Measurements from ENCODE around the gene HES1.

HES1 gene

DNA sequence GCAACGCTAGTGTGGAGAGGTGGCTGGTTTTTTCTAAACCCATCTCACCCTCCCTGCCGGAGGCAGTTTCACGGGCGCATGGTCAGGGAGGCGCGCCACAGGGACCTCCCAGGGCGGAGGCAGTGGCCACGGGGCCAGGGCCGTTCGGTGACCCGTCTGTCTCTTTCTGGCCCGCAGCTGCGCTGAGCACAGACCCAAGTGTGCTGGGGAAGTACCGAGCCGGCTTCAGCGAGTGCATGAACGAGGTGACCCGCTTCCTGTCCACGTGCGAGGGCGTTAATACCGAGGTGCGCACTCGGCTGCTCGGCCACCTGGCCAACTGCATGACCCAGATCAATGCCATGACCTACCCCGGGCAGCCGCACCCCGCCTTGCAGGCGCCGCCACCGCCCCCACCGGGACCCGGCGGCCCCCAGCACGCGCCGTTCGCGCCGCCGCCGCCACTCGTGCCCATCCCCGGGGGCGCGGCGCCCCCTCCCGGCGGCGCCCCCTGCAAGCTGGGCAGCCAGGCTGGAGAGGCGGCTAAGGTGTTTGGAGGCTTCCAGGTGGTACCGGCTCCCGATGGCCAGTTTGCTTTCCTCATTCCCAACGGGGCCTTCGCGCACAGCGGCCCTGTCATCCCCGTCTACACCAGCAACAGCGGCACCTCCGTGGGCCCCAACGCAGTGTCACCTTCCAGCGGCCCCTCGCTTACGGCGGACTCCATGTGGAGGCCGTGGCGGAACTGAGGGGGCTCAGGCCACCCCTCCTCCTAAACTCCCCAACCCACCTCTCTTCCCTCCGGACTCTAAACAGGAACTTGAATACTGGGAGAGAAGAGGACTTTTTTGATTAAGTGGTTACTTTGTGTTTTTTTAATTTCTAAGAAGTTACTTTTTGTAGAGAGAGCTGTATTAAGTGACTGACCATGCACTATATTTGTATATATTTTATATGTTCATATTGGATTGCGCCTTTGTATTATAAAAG lies 1.8 kb downstream of the HES1 start:
- TF ChIP-seq EZH2phosphoT487 (IDR thresholded peaks at IDR 0.05; ENCODE audit: borderline replicate concordance) (no peak), CTCF (conservative IDR thresholded peaks at IDR 0.05; ENCODE audit: low read length) (peak; percentile 65)
- Histone ChIP-seq H2AFZ (ENCODE audit: low read length) (peak overlapping the region; percentile 76), H3K36me3 (ENCODE audit: insufficient read depth, low read length) (no peaks in the 10 kb centered on the region), H3K27me3 (ENCODE audit: insufficient read depth, low read length, poor library complexity, severe bottlenecking) (no peaks in the 10 kb centered on the region), H3K4me2 (ENCODE audit: low read depth, low read length, poor library complexity, severe bottlenecking) (peak overlapping the region; percentile 97), H3K9me2 (replicated peaks; ENCODE audit: low read depth, low read length) (no peaks in the 10 kb centered on the region), H3K9ac (ENCODE audit: low read depth, low read length, poor library complexity, severe bottlenecking) (peak overlapping the region; percentile 88), H3K4me3 (ENCODE audit: low read length, poor library complexity, severe bottlenecking) (peak overlapping the region; percentile 77), H3K79me2 (ENCODE audit: insufficient read depth, low read length) (peaks cover 22% of the 10 kb centered on the region), H3K4me1 (ENCODE audit: insufficient read depth, low read length, poor library complexity, severe bottlenecking) (peaks cover 68% of the 10 kb centered on the region), H3K9me3 (ENCODE audit: insufficient read depth, low read depth, low read length) (no peaks in the 10 kb centered on the region), H3F3A (ENCODE audit: low read depth) (peaks cover 38% of the 10 kb centered on the region), H4K20me1 (ENCODE audit: insufficient read depth, low read length, poor library complexity, severe bottlenecking) (no peaks in the 10 kb centered on the region)

GRCh38 chr3:194138732-194139070 lies 2.8 kb downstream of the HES1 start:
- H3K9me2 ChIP-seq (replicated peaks; ENCODE audit: low read depth, low read length): no peaks in the 10 kb centered on the region
- no peak overlapping the region for H2AFZ ChIP-seq (ENCODE audit: low read length)
- peak overlapping the region; percentile 97 for H3K4me2 ChIP-seq (ENCODE audit: low read depth, low read length, poor library complexity, severe bottlenecking)
- H3K79me2 ChIP-seq (ENCODE audit: insufficient read depth, low read length): peaks cover 22% of the 10 kb centered on the region
- peak overlapping the region; percentile 88 for H3K9ac ChIP-seq (ENCODE audit: low read depth, low read length, poor library complexity, severe bottlenecking)
- H3K27me3 ChIP-seq (ENCODE audit: insufficient read depth, low read length, poor library complexity, severe bottlenecking): no peaks in the 10 kb centered on the region
- H4K20me1 ChIP-seq (ENCODE audit: insufficient read depth, low read length, poor library complexity, severe bottlenecking): no peaks in the 10 kb centered on the region
- H3F3A ChIP-seq (ENCODE audit: low read depth): peaks cover 32% of the 10 kb centered on the region
- peaks cover 59% of the 10 kb centered on the region for H3K4me1 ChIP-seq (ENCODE audit: insufficient read depth, low read length, poor library complexity, severe bottlenecking)
- no peak for TF ChIP-seq CTCF (conservative IDR thresholded peaks at IDR 0.05; ENCODE audit: low read length)
- no peak for TF ChIP-seq EZH2phosphoT487 (IDR thresholded peaks at IDR 0.05; ENCODE audit: borderline replicate concordance)
- H3K4me3 ChIP-seq (ENCODE audit: low read length, poor library complexity, severe bottlenecking): peak overlapping the region; percentile 77
- no peaks in the 10 kb centered on the region for H3K36me3 ChIP-seq (ENCODE audit: insufficient read depth, low read length)
- H3K9me3 ChIP-seq (ENCODE audit: insufficient read depth, low read depth, low read length): no peaks in the 10 kb centered on the region

DNA sequence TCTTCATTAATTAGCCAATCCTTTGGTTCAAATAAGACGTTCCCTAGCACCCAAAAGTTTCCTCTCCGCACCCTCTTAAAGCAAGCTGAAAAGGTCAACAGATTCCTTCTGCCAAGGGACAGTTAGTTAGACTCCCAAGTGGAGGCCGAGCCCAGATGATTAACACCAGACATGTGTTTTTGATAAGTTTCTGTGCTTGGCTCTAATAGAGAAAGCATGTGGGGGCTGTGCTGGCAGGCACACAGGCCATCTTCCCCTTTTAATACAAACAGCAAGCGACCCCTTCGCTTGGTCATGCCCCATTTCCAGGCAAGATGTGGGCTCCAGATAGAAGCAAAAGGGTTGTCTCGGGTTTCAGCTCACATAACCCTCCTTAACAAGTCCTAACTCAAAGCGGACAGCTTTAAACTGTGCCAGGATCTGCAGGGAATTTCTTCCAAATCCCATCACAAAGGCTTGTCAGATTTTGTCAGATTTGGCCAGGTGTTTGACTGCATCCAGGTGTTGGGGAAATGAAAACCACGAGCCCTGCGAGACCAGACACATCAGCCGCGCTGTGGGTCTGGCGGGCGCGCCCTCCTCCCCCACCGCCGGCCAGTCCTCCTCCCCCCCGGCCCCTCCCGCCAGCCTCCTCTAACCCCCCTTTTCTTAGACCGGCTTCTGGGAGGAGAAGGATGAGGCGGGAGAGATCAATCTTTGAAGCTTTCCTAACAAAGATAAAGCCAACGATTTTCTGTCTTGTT lies 3.3 kb downstream of the HES1 start:
- Histone ChIP-seq H3K27me3 (ENCODE audit: insufficient read depth, low read length, poor library complexity, severe bottlenecking) (no peaks in the 10 kb centered on the region), H3K4me3 (ENCODE audit: low read length, poor library complexity, severe bottlenecking) (peak overlapping the region; percentile 77), H2AFZ (ENCODE audit: low read length) (no peak overlapping the region), H4K20me1 (ENCODE audit: insufficient read depth, low read length, poor library complexity, severe bottlenecking) (no peaks in the 10 kb centered on the region), H3F3A (ENCODE audit: low read depth) (peaks cover 32% of the 10 kb centered on the region), H3K36me3 (ENCODE audit: insufficient read depth, low read length) (no peaks in the 10 kb centered on the region), H3K79me2 (ENCODE audit: insufficient read depth, low read length) (peaks cover 22% of the 10 kb centered on the region), H3K9me3 (ENCODE audit: insufficient read depth, low read depth, low read length) (no peaks in the 10 kb centered on the region), H3K4me1 (ENCODE audit: insufficient read depth, low read length, poor library complexity, severe bottlenecking) (peaks cover 58% of the 10 kb centered on the region), H3K9me2 (replicated peaks; ENCODE audit: low read depth, low read length) (no peaks in the 10 kb centered on the region), H3K9ac (ENCODE audit: low read depth, low read length, poor library complexity, severe bottlenecking) (peak overlapping the region; percentile 88), H3K4me2 (ENCODE audit: low read depth, low read length, poor library complexity, severe bottlenecking) (peak overlapping the region; percentile 97)
- TF ChIP-seq EZH2phosphoT487 (IDR thresholded peaks at IDR 0.05; ENCODE audit: borderline replicate concordance) (no peak), CTCF (conservative IDR thresholded peaks at IDR 0.05; ENCODE audit: low read length) (no peak)
